Prostate gland (tissue), 1 donor: ENCODE data around the gene CECR2.

Experiments
- POLR2A ChIP-seq: fragments of 450-650 bp; IDR thresholded peaks from one replicate; pipeline ENCODE4 v1.6.1; 2016; ENCODE audit warnings: antibody characterized with exemption, mild to moderate bottlenecking
- POLR2AphosphoS5 ChIP-seq: sonication (generic); formaldehyde crosslinking; IDR thresholded peaks from one replicate; pipeline ENCODE4 v1.6.1; 2017; ENCODE audit warnings: antibody characterized with exemption

- TF ChIP-seq POLR2A (no peak), POLR2AphosphoS5 (peak; percentile 33)
Observed at GRCh38 chr22:17501679-17502285, 132.5 kb downstream of the CECR2 start.
